AG09319 (cell line): ENCODE data around the gene MBNL2.

ENCODE experiments used
- DNase-seq: peaks from one replicate; pipeline ENCODE4 v3.0.0-alpha.2; 2010; ENCODE audit warnings: low read depth; ENCODE audit errors: extremely low read depth
- TF ChIP-seq, protein P1 (sequence below): IDR thresholded peaks from 2 replicates; pipeline ENCODE4 v1.5.1; 2011; ENCODE audit warnings: low read depth, mild to moderate bottlenecking, inconsistent platforms, low read length, moderate library complexity

MBNL2 gene

DNA sequence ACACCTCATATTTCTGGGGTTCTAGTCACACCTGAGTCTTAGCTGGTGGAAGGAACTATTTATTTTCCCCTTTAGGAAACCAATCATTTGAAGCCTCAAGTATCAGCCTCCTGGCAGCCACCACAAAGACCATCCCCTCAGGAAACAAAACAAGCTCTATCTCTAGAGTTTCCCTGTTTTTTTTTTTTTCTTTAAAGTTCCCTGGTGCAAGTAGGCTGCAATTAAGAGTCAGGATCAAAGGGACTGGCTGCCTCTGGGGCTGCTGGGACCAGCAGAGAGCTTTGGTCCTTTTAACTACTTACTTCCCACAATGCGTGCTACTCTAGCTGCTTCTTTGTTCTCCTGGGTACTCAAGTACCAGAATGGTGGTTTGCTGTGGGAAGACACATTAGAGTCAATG lies 11.4 kb downstream of the MBNL2 start:
- no peak for DNase-seq
- TF ChIP-seq, protein P1, sequence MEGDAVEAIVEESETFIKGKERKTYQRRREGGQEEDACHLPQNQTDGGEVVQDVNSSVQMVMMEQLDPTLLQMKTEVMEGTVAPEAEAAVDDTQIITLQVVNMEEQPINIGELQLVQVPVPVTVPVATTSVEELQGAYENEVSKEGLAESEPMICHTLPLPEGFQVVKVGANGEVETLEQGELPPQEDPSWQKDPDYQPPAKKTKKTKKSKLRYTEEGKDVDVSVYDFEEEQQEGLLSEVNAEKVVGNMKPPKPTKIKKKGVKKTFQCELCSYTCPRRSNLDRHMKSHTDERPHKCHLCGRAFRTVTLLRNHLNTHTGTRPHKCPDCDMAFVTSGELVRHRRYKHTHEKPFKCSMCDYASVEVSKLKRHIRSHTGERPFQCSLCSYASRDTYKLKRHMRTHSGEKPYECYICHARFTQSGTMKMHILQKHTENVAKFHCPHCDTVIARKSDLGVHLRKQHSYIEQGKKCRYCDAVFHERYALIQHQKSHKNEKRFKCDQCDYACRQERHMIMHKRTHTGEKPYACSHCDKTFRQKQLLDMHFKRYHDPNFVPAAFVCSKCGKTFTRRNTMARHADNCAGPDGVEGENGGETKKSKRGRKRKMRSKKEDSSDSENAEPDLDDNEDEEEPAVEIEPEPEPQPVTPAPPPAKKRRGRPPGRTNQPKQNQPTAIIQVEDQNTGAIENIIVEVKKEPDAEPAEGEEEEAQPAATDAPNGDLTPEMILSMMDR, result no peak

DNA sequence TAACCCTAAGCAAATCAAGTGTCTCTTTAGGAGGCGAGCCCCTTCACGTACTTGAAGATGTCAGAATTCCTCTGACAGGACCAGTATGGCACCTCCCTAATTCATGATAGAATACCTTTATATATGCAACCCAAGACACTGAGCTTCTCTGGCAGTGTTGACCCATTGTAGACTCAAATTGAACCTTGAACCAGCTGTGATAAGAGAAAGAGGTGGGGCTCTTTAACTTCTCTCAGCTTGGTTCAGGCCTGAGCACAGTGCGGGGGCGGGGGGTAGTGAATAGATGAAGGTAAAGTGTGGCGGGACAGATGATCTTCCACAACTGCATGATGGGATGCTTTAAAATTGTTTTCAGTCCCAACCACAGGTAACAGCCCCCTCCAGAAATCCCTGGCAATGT lies 12.1 kb downstream of the MBNL2 start:
- DNase-seq, result no peak
- TF ChIP-seq, protein P1, result no peak

DNA sequence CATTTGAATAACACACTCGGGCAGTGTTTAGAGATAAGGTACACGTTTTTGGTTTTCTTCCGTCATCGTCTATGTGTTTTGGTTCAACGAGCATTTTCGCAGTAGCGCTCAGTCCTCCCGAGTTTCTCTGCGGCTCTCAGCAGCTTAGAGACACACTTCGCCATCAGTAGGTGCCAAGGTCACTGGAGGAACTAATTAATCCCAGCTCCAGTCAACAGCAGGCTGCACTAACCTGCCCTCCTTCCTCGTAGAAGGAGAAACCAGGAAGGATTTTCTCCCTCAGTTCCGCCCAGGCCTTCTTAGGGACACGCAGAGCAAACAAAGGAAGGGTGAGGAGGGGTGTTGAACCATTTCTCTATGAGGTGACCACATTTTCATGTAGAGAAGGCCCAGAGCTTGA lies 12.6 kb downstream of the MBNL2 start:
- TF ChIP-seq, protein P1, result no peak
- no peak for DNase-seq

DNA sequence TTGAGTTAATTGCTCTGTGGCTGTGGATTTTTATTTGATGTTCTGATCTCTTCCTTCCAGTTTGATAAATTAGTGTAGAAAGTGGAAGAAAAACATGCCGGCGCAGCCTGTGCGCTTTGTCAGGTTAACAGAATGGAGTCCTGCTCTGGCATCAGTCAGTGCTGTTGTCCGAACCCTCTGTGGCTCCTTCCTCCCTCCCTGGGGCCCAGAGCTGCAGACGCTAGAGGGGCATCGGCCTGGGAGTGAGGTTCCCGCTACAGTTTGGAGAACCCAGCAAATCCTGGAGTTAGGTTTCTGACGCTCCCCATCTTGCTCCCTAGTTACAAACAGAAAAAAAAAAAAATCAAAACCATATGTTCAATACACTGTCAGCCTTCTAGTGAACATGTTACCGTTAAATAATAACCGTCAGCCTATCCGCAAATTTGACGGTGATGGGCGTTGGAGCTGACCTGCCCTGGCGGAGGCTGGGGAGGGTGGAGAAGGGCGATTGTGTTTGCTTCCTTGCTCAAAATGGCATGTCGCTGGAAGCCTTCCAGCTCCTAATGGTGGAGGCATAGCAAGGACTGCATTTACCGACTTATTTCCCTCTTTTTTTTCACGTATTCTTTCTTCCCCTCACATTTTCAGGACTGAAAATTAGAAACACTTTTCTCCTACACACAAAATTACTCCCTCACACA lies 13.6 kb downstream of the MBNL2 start:
- TF ChIP-seq, protein P1, result no peak
- no peak for DNase-seq

DNA sequence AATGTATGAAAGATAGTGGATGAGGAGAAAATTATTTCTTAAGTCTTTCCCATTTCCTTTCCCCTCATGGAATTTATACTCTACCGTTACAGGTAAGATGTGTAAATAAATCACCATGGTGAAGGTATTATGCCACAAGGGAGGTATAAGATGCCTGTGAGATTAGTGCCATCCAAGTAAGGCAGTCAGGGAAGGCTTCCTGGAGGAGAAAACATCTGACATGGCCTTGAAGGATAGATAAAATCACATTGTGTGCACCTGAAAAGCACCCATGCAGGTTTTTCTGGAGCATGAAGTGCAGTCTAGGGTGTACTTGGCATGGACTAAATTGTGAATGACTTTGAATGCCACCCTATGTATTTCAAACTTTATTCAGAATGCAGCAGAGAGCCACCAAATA lies 15.3 kb downstream of the MBNL2 start:
- no peak for DNase-seq
- TF ChIP-seq, protein P1, result no peak

DNA sequence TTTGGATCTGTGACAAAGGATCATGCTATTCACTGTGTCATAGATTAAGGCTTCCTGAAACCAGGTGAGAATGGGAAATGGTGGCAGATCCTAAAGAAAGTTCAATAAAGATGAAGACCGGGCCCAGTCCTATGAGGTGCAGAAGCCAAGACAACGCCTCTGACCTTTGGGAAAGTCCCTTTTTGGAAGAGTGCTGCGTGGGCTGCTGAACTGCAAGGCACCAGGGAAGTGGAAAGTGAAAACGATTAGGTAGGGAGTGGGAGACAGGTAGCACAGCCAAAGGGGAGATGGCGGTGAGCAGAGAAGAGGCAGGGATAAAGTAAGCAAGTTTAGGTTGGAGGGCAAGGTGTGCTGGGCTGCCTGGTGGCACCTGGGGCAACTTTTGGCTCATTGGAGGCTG lies 16.3 kb downstream of the MBNL2 start:
- TF ChIP-seq, protein P1, result no peak
- no peak for DNase-seq

DNA sequence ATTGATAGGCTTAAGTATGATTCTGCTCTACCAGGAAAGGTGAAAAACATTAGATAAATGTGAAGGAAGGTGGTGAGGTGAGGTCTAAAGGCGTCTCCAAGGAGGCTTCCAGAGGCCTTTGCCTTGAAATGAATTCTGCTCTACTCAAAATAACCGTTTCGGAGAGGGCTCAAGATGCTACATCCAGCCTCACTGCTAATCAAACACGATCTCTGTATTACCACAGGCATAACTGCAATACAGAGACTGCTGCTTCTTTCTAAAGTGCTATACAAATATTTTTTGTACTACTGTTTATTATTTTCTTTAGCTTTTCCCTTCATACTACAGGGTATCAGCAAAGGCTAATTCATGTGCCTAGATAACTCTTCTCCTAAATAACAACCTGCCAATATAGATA lies 16.8 kb downstream of the MBNL2 start:
- DNase-seq, result no peak
- TF ChIP-seq, protein P1, result no peak
